ENCODE measurements around the gene AHCTF1. TPM values are rescaled to one million over a fixed set of nuclear protein-coding genes. Genes with fewer than 3 reads are reported as not detected.

Gene AHCTF1
- total and polyA plus RNA-seq, 2 experiments from 2014 or later, result 21.7 to 49.8 TPM

DNA sequence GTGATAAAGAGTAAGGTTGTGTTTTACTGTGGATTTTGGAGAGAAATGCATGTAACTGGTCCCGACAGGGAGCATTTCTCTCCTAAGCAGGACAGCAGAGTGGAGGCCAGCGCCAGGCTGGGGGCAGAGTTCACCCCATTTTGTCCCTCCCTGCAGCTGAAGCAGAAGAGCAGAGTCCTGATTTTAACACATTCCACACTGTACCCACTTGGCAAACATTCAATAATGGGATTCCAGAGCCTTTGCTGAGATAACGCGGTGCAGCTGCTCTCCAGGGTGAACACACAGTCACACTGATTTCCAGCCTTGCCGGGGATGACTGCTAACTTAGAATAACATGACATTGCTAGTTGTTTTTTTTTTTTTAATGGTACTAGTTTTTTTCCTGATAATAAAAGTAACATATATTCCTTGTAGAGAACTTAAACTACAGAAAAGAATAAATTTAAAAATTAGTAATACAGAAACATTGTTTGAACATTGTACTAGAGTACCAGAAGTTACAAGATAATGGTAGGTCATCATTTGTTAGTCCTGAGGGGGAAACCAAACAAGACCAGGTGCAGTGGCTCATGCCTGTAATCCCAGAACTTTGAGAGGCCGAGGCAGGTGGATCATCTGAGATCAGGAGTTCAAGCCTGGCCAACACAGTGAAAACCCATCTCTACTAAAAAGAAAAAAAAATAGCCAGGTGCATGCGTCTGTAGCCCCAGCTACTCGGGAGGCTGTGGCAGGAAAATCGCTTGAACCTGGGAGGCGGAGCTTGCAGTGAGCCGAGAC is 130.3 kb downstream of the AHCTF1 start:
- no peaks in the 10 kb centered on the region for H3K27me3 ChIP-seq (ENCODE audit: insufficient read depth)
- H3K9me2 ChIP-seq (ENCODE audit: insufficient read depth), result no peaks in the 10 kb centered on the region
- DNase-seq (ENCODE audit: low spot score), result no peak
- no peak overlapping the region for H3K27ac ChIP-seq (ENCODE audit: low read depth)
- H3K4me2 ChIP-seq, result no peak overlapping the region
- H2AFZ ChIP-seq, result no peak overlapping the region
- Mint-ChIP-seq H3K9me3 (no peaks in the 10 kb centered on the region), H3K27ac (no peak overlapping the region), H3K4me1 (peaks cover 8% of the 10 kb centered on the region; the same call in 2 of the 3 replicates), H3K36me3 (ENCODE audit: low read depth) (no peaks in the 10 kb centered on the region), H3K4me3 (no peak overlapping the region), H3K27me3 (ENCODE audit: insufficient read depth, low read depth, poor library complexity) (peaks cover 9% of the 10 kb centered on the region)
- H3F3A ChIP-seq (replicated peaks; ENCODE audit: low read depth), result no peaks in the 10 kb centered on the region
- no peaks in the 10 kb centered on the region for H3K4me1 ChIP-seq (ENCODE audit: insufficient read depth)
- no peaks in the 10 kb centered on the region for H3K36me3 ChIP-seq (ENCODE audit: insufficient read depth)
- no peaks in the 10 kb centered on the region for H4K20me1 ChIP-seq (replicated peaks; ENCODE audit: insufficient read depth)
- TF ChIP-seq, protein P1, sequence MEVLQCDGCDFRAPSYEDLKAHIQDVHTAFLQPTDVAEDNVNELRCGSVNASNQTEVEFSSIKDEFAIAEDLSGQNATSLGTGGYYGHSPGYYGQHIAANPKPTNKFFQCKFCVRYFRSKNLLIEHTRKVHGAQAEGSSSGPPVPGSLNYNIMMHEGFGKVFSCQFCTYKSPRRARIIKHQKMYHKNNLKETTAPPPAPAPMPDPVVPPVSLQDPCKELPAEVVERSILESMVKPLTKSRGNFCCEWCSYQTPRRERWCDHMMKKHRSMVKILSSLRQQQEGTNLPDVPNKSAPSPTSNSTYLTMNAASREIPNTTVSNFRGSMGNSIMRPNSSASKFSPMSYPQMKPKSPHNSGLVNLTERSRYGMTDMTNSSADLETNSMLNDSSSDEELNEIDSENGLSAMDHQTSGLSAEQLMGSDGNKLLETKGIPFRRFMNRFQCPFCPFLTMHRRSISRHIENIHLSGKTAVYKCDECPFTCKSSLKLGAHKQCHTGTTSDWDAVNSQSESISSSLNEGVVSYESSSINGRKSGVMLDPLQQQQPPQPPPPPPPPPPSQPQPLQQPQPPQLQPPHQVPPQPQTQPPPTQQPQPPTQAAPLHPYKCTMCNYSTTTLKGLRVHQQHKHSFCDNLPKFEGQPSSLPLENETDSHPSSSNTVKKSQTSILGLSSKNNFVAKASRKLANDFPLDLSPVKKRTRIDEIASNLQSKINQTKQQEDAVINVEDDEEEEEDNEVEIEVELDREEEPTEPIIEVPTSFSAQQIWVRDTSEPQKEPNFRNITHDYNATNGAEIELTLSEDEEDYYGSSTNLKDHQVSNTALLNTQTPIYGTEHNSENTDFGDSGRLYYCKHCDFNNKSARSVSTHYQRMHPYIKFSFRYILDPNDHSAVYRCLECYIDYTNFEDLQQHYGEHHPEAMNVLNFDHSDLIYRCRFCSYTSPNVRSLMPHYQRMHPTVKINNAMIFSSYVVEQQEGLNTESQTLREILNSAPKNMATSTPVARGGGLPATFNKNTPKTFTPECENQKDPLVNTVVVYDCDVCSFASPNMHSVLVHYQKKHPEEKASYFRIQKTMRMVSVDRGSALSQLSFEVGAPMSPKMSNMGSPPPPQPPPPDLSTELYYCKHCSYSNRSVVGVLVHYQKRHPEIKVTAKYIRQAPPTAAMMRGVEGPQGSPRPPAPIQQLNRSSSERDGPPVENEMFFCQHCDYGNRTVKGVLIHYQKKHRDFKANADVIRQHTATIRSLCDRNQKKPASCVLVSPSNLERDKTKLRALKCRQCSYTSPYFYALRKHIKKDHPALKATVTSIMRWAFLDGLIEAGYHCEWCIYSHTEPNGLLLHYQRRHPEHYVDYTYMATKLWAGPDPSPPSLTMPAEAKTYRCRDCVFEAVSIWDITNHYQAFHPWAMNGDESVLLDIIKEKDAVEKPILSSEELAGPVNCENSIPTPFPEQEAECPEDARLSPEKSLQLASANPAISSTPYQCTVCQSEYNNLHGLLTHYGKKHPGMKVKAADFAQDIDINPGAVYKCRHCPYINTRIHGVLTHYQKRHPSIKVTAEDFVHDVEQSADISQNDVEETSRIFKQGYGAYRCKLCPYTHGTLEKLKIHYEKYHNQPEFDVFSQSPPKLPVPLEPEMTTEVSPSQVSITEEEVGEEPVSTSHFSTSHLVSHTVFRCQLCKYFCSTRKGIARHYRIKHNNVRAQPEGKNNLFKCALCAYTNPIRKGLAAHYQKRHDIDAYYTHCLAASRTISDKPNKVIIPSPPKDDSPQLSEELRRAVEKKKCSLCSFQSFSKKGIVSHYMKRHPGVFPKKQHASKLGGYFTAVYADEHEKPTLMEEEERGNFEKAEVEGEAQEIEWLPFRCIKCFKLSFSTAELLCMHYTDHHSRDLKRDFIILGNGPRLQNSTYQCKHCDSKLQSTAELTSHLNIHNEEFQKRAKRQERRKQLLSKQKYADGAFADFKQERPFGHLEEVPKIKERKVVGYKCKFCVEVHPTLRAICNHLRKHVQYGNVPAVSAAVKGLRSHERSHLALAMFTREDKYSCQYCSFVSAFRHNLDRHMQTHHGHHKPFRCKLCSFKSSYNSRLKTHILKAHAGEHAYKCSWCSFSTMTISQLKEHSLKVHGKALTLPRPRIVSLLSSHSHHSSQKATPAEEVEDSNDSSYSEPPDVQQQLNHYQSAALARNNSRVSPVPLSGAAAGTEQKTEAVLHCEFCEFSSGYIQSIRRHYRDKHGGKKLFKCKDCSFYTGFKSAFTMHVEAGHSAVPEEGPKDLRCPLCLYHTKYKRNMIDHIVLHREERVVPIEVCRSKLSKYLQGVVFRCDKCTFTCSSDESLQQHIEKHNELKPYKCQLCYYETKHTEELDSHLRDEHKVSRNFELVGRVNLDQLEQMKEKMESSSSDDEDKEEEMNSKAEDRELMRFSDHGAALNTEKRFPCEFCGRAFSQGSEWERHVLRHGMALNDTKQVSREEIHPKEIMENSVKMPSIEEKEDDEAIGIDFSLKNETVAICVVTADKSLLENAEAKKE (CRISPR knock-in tag; IDR thresholded peaks at IDR 0.05), result no peak
- TF ChIP-seq ZNF331 (CRISPR knock-in tag; IDR thresholded peaks at IDR 0.05; ENCODE audit: low read depth) (no peak), EZH2 (IDR thresholded peaks at IDR 0.05; ENCODE audit: low read depth, unreplicated experiment) (no peak), ZNF114 (CRISPR knock-in tag; IDR thresholded peaks at IDR 0.05) (no peak)
- TF ChIP-seq, protein P2, sequence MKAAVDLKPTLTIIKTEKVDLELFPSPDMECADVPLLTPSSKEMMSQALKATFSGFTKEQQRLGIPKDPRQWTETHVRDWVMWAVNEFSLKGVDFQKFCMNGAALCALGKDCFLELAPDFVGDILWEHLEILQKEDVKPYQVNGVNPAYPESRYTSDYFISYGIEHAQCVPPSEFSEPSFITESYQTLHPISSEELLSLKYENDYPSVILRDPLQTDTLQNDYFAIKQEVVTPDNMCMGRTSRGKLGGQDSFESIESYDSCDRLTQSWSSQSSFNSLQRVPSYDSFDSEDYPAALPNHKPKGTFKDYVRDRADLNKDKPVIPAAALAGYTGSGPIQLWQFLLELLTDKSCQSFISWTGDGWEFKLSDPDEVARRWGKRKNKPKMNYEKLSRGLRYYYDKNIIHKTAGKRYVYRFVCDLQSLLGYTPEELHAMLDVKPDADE (IDR thresholded peaks at IDR 0.05), result no peak
- TF ChIP-seq, protein P3, sequence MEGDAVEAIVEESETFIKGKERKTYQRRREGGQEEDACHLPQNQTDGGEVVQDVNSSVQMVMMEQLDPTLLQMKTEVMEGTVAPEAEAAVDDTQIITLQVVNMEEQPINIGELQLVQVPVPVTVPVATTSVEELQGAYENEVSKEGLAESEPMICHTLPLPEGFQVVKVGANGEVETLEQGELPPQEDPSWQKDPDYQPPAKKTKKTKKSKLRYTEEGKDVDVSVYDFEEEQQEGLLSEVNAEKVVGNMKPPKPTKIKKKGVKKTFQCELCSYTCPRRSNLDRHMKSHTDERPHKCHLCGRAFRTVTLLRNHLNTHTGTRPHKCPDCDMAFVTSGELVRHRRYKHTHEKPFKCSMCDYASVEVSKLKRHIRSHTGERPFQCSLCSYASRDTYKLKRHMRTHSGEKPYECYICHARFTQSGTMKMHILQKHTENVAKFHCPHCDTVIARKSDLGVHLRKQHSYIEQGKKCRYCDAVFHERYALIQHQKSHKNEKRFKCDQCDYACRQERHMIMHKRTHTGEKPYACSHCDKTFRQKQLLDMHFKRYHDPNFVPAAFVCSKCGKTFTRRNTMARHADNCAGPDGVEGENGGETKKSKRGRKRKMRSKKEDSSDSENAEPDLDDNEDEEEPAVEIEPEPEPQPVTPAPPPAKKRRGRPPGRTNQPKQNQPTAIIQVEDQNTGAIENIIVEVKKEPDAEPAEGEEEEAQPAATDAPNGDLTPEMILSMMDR (conservative IDR thresholded peaks at IDR 0.05; ENCODE audit: low read depth in 2 of 2), result no peak
- no peak for ATAC-seq
- no peaks in the 10 kb centered on the region for H3K79me2 ChIP-seq (replicated peaks; ENCODE audit: insufficient read depth)
- H3K4me3 ChIP-seq, result no peak overlapping the region

Data from GM23338 (cell line).